ENCODE measurements around the gene PRRG4. TPM values are rescaled to one million over a fixed set of nuclear protein-coding genes. Genes with fewer than 3 reads are reported as not detected.

PRRG4 gene
- total and polyA plus RNA-seq, 2 of the 4 experiments (the other 2 are of a cell fraction): not detected

DNA sequence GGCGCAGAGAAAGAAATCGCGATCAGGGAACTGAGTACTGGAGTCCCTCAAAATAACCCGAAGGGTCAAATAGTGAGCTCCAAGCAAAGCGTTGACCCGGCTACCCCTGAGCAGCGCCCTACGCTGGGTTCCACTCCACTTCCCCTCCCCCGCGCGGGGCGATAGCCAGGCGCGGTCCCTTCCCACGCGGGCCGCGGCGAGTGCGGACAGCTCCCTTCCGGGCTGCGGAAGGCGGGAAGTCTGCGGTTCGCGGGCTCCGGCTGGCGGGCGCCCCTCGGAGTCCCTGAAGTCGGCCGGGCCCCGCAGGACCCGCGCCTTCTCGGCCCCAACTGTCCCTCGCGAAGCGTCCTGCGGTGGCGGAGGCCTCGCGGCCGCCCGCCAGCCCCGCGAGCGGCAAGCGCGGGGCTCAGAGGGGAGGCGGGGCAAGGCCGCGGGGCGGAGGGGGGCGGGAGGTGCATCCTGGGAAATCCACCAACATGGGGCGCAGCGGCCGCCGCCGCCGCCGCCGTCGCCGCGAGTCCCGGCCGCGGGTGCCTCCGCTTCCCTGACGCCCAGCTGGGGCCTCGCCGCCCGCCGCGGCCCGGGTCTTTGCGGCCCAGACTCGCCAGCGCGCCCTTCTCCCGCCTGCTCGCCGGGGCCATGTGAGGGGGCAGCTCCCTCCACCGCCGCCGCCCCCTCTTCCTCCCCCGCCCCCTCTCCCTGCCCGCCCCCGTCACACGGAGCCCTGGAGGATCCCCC, 62.8 kb downstream of the PRRG4 start, which contains the start of gene QSER1:
TSS of gene QSER1 (plus strand) at position 457 of the 738 bp plus-strand sequence. CDS start 315 bp downstream, outside the sequence.
- 0% methylated on average over 9 of the region's 91 CpGs; no CpG with 5 or more reads in 1 of the 2 experiments for WGBS, 2 experiments (ENCODE audit: extremely low coverage in 2 of 2, insufficient read length in 1 of 2)
- Histone ChIP-seq H2BK20ac (ENCODE audit: low read depth, low read length) (no peak within 1 kb of the TSS), H2AK5ac (ENCODE audit: low read depth, low read length) (peak within 1 kb of the TSS; percentile 40), H4K20me1 (ENCODE audit: insufficient read depth, low read length) (0 out of 2 replicates have a peak, but pooled peaks cover 5% of the 10 kb centered on the region), H3K27me3 (ENCODE audit: control insufficient read depth, insufficient read depth, low read length) (no peaks in the 10 kb centered on the region), H3K79me1 (ENCODE audit: low read depth in 1 of 2, low read length in 2 of 2) (peaks cover 12 to 27% of the 10 kb centered on the region in 2 experiments), H3K36me3 (ENCODE audit: control insufficient read depth, insufficient read depth, low read length) (no peaks in the 10 kb centered on the region), H2AFZ (replicated peaks; ENCODE audit: low read length, poor library complexity) (peak within 1 kb of the TSS; percentile 79), H3K56ac (ENCODE audit: extremely low read depth, insufficient read depth, low read length) (peak within 1 kb of the TSS; percentile 57), H3K4me1 (ENCODE audit: control insufficient read depth, insufficient read depth, low read length) (peaks cover 2% of the 10 kb centered on the region; the same call in 1 of the 2 replicates), H3K9ac (ENCODE audit: low read depth, low read length) (peak within 1 kb of the TSS; percentile 82), H3K23ac (ENCODE audit: low read depth, low read length) (peak within 1 kb of the TSS; percentile 89), H3K4me2 (ENCODE audit: low read depth, low read length) (peak within 1 kb of the TSS; percentile 91), H4K5ac (ENCODE audit: low read depth, low read length) (peak within 1 kb of the TSS; percentile 70), H2AK9ac (replicated peaks; ENCODE audit: low read depth, low read length, poor library complexity) (peak within 1 kb of the TSS; percentile 90), H4K91ac (ENCODE audit: insufficient read depth, low read depth, low read length) (peak within 1 kb of the TSS; percentile 25; the same call in 1 of the 2 replicates), H3K4ac (ENCODE audit: low read depth, low read length) (peak within 1 kb of the TSS; percentile 64), H3K14ac (replicated peaks; ENCODE audit: low read depth, low read length) (peak within 1 kb of the TSS; percentile 34), H3K4me3 (ENCODE audit: insufficient read depth, low read depth, low read length) (peak within 1 kb of the TSS; percentile 79), H3K27ac (ENCODE audit: insufficient read depth, low read length) (peak within 1 kb of the TSS; percentile 67), H3K9me1 (ENCODE audit: insufficient read depth, low read length) (0 out of 2 replicates have a peak, but pooled peaks cover 1% of the 10 kb centered on the region), H2BK5ac (ENCODE audit: low read depth, low read length, poor library complexity, severe bottlenecking) (peak within 1 kb of the TSS; percentile 92), H3K18ac (ENCODE audit: low read depth, low read length) (peak within 1 kb of the TSS; percentile 21; the same call in 1 of the 2 replicates), H2BK15ac (ENCODE audit: low read depth, low read length) (no peak within 1 kb of the TSS), H4K8ac (ENCODE audit: low read depth in 2 of 2, low read length in 2 of 2) (peak within 1 kb of the TSS; percentile 74 to 91), H2BK120ac (ENCODE audit: low read depth, low read length) (peak within 1 kb of the TSS; percentile 21), H3K9me3 (ENCODE audit: control insufficient read depth, insufficient read depth, low read length) (no peaks in the 10 kb centered on the region)
- dilution Hi-C loops (cut with HindIII; ENCODE audit: low sequenced_read_pairs, unreplicated experiment): no loop called here
- intact Hi-C loops (cut with micrococcal nuclease): loop anchor here (5.0 kb wide), 2 partner anchors 85 to 170 kb away; no protein-coding TSS in a partner anchor
- ChIA-PET CTCF (interaction anchor here (0.5 to 0.6 kb wide), 2 partner anchors 12 to 62 kb away, joined by 3 read pairs; no protein-coding TSS in a partner anchor), POLR2A (ENCODE audit: unreplicated experiment) (interaction anchor here (0.6 kb wide), 1 partner anchor 177 kb away, joined by 5 read pairs; no protein-coding TSS in a partner anchor)
- TF ChIP-seq POLR2A (IDR thresholded peaks at IDR 0.05; ENCODE audit: low read depth, low read length) (peak; percentile 63; the same call in 1 of the 2 replicates), MXI1 (IDR thresholded peaks at IDR 0.05; ENCODE audit: borderline replicate concordance, low read depth, low read length) (peak; percentile 38; the same call in 1 of the 2 replicates), SMC3 (IDR thresholded peaks at IDR 0.05; ENCODE audit: low read depth, low read length) (no peak), MAZ (IDR thresholded peaks at IDR 0.05; ENCODE audit: borderline replicate concordance, low read depth, low read length) (0 out of 2 replicates have a peak, but pooled peaks have one; percentile 34)
- in situ Hi-C loops (cut with MboI; ENCODE audit: low sequenced_read_pairs): no loop called here
- BruUV-seq (replicated peaks): no TSS peak
- peak; percentile 81 for ATAC-seq (ENCODE audit: low read depth)
- DNase-seq: peak; percentile 41

Measured in IMR-90 (cell line).